Neutrophil (primary cell): ENCODE data around the gene SH3GL2.

Experiments
- H3K27ac ChIP-seq: fragments of 200-600 bp; sonication (generic); 2 replicates; pipeline ENCODE4 v1.5.1; 2016; ENCODE audit warnings: mild to moderate bottlenecking, moderate library complexity
- H3K27me3 ChIP-seq: fragments of 200-600 bp; sonication (generic); 2 replicates; pipeline ENCODE4 v1.6.0; 2016; ENCODE audit warnings: mild to moderate bottlenecking
- H3K36me3 ChIP-seq: fragments of 200-600 bp; sonication (generic); 2 replicates; pipeline ENCODE4 v1.5.1; 2017
- H3K4me1 ChIP-seq, 2 experiments: fragments of 200-600 bp in 1 of 2; sonication (generic) in 1 of 2; 1 replicate in 1 of 2; 2 replicates in 1 of 2; pipeline versions ENCODE4 v1.5.1 to v1.6.1; 2013 to 2016; ENCODE audit warnings: low read depth in 1 of 2, low read length in 1 of 2, mild to moderate bottlenecking in 1 of 2, moderate library complexity in 1 of 2; ENCODE audit not compliant: control insufficient read depth in 1 of 2, insufficient read depth in 1 of 2
- H3K4me3 ChIP-seq, 2 experiments: fragments of 200-600 bp in 1 of 2; sonication (generic) in 1 of 2; 1 replicate in 1 of 2; 2 replicates in 1 of 2; pipeline ENCODE4 v1.5.1; 2013 to 2016; ENCODE audit warnings: low read depth in 1 of 2, low read length in 1 of 2, mild to moderate bottlenecking in 1 of 2, moderate library complexity in 1 of 2
- H3K9me3 ChIP-seq: fragments of 200-600 bp; sonication (generic); 2 replicates; pipeline ENCODE4 v1.5.1; 2016
- CTCF ChIP-seq: fragments of 200-600 bp; sonication (generic); IDR thresholded peaks from 2 replicates; pipeline ENCODE4 v1.5.1; 2016; ENCODE audit warnings: antibody characterized with exemption

Gene SH3GL2

DNA sequence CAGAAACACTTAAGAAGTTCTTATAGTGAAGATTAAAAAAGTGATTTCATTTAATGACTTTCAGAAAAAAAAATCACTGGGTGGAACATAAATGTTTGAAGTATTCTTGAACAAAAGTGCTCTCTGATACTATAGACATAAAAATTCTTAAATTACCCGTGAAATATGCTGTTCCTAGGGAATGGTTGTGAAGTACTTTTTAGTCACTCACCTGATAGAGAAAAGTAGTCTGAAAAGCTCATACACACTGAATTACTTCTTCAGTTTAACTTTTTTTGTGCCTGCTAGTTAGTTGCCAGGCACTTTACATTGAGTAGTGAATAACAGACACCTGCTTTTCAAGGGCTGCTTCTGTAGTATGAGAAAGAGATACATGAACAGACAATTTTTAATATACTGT lies 78.0 kb downstream of the SH3GL2 start:
- Histone ChIP-seq H3K9me3 (no peaks in the 10 kb centered on the region), H3K4me1 (no peaks in the 10 kb centered on the region), H3K36me3 (no peaks in the 10 kb centered on the region), H3K27ac (no peak overlapping the region), H3K4me3 (no peak overlapping the region), H3K27me3 (no peaks in the 10 kb centered on the region)
- no peak for TF ChIP-seq CTCF

GRCh38 chr9:17658237-17658636 lies 79.4 kb downstream of the SH3GL2 start:
- Histone ChIP-seq H3K27me3 (no peaks in the 10 kb centered on the region), H3K4me1 (no peaks in the 10 kb centered on the region), H3K36me3 (no peaks in the 10 kb centered on the region), H3K4me3 (no peak overlapping the region), H3K27ac (no peak overlapping the region), H3K9me3 (no peaks in the 10 kb centered on the region)
- no peak for TF ChIP-seq CTCF

GRCh38 chr9:17660158-17660557 lies 81.3 kb downstream of the SH3GL2 start:
- Histone ChIP-seq H3K4me3 (no peak overlapping the region), H3K4me1 (no peaks in the 10 kb centered on the region), H3K27ac (no peak overlapping the region), H3K27me3 (no peaks in the 10 kb centered on the region), H3K36me3 (no peaks in the 10 kb centered on the region), H3K9me3 (no peaks in the 10 kb centered on the region)
- TF ChIP-seq CTCF, result no peak

DNA sequence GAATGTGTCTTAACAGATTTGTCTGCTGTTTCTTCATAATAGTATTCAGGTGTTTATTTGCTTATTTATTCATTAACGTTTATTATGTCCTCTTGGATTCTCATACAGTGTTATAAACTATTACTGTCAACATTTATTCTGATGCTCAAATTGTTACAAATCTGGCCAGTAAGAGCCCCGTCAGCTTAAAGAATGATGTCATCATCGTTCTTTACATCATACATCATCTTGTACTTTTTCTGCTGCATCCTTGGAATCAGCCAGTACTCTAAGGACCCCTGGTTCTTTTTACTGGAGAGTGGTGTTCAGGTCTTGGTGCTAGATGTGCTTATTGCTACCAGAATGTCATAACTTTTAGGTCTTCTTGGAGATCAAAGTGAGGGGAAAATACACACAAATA lies 86.6 kb downstream of the SH3GL2 start:
- H3K27me3 ChIP-seq, result no peaks in the 10 kb centered on the region
- H3K9me3 ChIP-seq, result no peaks in the 10 kb centered on the region
- H3K4me1 ChIP-seq, result no peaks in the 10 kb centered on the region
- no peak overlapping the region for H3K4me3 ChIP-seq
- no peak overlapping the region for H3K27ac ChIP-seq
- no peaks in the 10 kb centered on the region for H3K36me3 ChIP-seq
- no peak for TF ChIP-seq CTCF

DNA sequence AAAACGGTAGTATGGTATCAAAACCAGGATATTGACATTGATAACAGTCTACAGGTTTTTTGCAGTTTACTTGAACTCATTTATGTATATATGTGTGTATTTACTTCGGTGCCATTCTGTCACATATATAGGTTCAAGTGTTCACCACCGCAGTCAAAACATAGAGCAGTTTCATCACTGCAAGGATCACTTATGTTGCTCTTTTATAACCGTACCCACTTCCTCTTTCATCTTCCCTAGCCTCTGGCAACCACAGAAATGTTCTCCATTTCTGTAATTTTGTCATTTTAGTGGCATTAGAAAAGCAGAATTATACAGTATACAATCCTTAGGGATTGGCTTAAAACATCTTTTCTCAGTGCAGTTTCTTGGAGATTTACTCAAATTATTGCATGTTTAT lies 90.3 kb downstream of the SH3GL2 start:
- Histone ChIP-seq H3K9me3 (no peaks in the 10 kb centered on the region), H3K27me3 (no peaks in the 10 kb centered on the region), H3K4me1 (no peaks in the 10 kb centered on the region), H3K27ac (no peak overlapping the region), H3K36me3 (no peaks in the 10 kb centered on the region), H3K4me3 (no peak overlapping the region)
- TF ChIP-seq CTCF, result no peak

DNA sequence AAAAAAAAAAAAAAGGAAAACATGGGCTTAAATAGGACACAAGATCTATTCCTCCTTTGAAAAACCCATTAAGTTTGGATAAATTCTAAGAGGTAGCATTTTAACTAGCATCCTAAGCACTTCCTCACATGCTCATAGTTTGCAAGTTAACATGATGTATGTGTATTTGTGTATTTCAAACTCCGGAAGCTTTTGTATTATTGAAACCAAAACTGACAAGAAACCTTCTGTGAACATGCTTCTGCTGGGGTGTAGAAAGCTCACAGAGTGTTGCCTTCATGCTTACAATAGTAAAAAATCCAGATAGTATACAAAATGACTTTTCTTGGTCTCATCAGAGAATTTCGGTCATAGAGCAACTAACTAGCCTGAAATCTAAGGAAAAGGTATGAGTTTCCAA lies 103.8 kb downstream of the SH3GL2 start:
- no peaks in the 10 kb centered on the region for H3K9me3 ChIP-seq
- H3K36me3 ChIP-seq, result no peaks in the 10 kb centered on the region
- H3K27me3 ChIP-seq, result no peaks in the 10 kb centered on the region
- no peaks in the 10 kb centered on the region for H3K4me1 ChIP-seq
- no peak overlapping the region for H3K27ac ChIP-seq
- no peak overlapping the region for H3K4me3 ChIP-seq
- no peak for TF ChIP-seq CTCF
